Osteoblast (primary cell): ENCODE measurements around the gene RHBDL3. TPM values are rescaled to one million over a fixed set of nuclear protein-coding genes. Genes with fewer than 3 reads are reported as not detected.

Experiments used
- DNase-seq: peaks from one replicate; pipeline ENCODE4 v3.0.0; 2011; ENCODE audit warnings: low spot score, mixed read lengths; ENCODE audit not compliant: insufficient read length; ENCODE audit errors: missing footprints
- H2AFZ ChIP-seq: 2 replicates; pipeline ENCODE4 v1.6.0; 2011; ENCODE audit warnings: mild to moderate bottlenecking, low read length
- H3K27ac ChIP-seq: 2 replicates; pipeline ENCODE4 v1.5.1; 2011; ENCODE audit warnings: mild to moderate bottlenecking, low read depth, low read length, moderate library complexity
- H3K27me3 ChIP-seq: 2 replicates; pipeline ENCODE4 v1.6.0; 2012; ENCODE audit warnings: mild to moderate bottlenecking, control low read depth, inconsistent platforms, low read length, moderate library complexity; ENCODE audit not compliant: insufficient read depth
- H3K36me3 ChIP-seq: 2 replicates; pipeline ENCODE4 v1.5.1; 2011; ENCODE audit warnings: mild to moderate bottlenecking, low read length, control low read depth, moderate library complexity; ENCODE audit not compliant: insufficient read depth
- H3K4me1 ChIP-seq: 2 replicates; pipeline ENCODE4 v1.5.1; 2011; ENCODE audit warnings: mild to moderate bottlenecking, low read length, control low read depth, moderate library complexity; ENCODE audit not compliant: insufficient read depth
- H3K4me2 ChIP-seq: 2 replicates; pipeline ENCODE4 v1.6.0; 2011; ENCODE audit warnings: mild to moderate bottlenecking, low read length; ENCODE audit not compliant: insufficient read depth
- H3K4me3 ChIP-seq: fragments of 200-600 bp; sonication (generic); 3 replicates; pipeline ENCODE4 v1.5.1; 2012; ENCODE audit warnings: mild to moderate bottlenecking, low read length, inconsistent platforms; ENCODE audit not compliant: insufficient read depth
- H3K79me2 ChIP-seq: 2 replicates; pipeline ENCODE4 v1.6.0; 2012; ENCODE audit warnings: mild to moderate bottlenecking, low read length, control low read depth, inconsistent platforms; ENCODE audit not compliant: insufficient read depth
- H3K9me3 ChIP-seq: 2 replicates; pipeline ENCODE4 v1.5.1; 2011; ENCODE audit warnings: low read depth, low read length, control low read depth
- H4K20me1 ChIP-seq: 2 replicates; pipeline ENCODE4 v1.6.0; 2012; ENCODE audit warnings: mild to moderate bottlenecking, low read length, control low read depth; ENCODE audit not compliant: insufficient read depth
- CTCF ChIP-seq: IDR thresholded peaks from 2 replicates; pipeline ENCODE4 v1.5.1; 2011; ENCODE audit warnings: mild to moderate bottlenecking, low read depth, low read length, moderate library complexity; ENCODE audit errors: extremely low read depth
- total RNA-seq: library from RNA; depleted of rRNA; stranded (reverse); fragments of >200 nt; gene quantifications from 2 replicates; pipeline ENCODE4 v1.2.3, GENCODE V29; 2012

The RHBDL3 gene
- total RNA-seq, 1 donor, result under 0.01 TPM

- H2AFZ ChIP-seq, result no peak overlapping the region
- TF ChIP-seq CTCF, result no peak
- no peaks in the 10 kb centered on the region for H3K79me2 ChIP-seq
- DNase-seq, result peak; percentile 97
- peaks cover 12% of the 10 kb centered on the region for H3K4me1 ChIP-seq
- H3K27me3 ChIP-seq, result peaks cover 11% of the 10 kb centered on the region
- H4K20me1 ChIP-seq, result peaks cover 6% of the 10 kb centered on the region
- peak overlapping the region; percentile 18 for H3K4me2 ChIP-seq
- no peak overlapping the region for H3K4me3 ChIP-seq
- no peaks in the 10 kb centered on the region for H3K9me3 ChIP-seq
- H3K27ac ChIP-seq, result no peak overlapping the region
- no peaks in the 10 kb centered on the region for H3K36me3 ChIP-seq
These were observed 9.7 kb downstream of the RHBDL3 start for GRCh38 chr17:32275060-32276042.

- H3K9me3 ChIP-seq, result no peaks in the 10 kb centered on the region
- no peak overlapping the region for H3K27ac ChIP-seq
- H4K20me1 ChIP-seq, result peaks cover 6% of the 10 kb centered on the region
- DNase-seq, result peak; percentile 39
- H3K36me3 ChIP-seq, result no peaks in the 10 kb centered on the region
- TF ChIP-seq CTCF, result no peak
- H3K4me3 ChIP-seq, result no peak overlapping the region
- no peak overlapping the region for H2AFZ ChIP-seq
- peaks cover 11% of the 10 kb centered on the region for H3K27me3 ChIP-seq
- no peaks in the 10 kb centered on the region for H3K79me2 ChIP-seq
- H3K4me1 ChIP-seq, result peaks cover 12% of the 10 kb centered on the region
- no peak overlapping the region for H3K4me2 ChIP-seq
These were observed 10.6 kb downstream of the RHBDL3 start for GRCh38 chr17:32276171-32276601.

- Histone ChIP-seq H4K20me1 (peaks cover 6% of the 10 kb centered on the region), H3K27ac (no peak overlapping the region), H3K36me3 (no peaks in the 10 kb centered on the region), H3K9me3 (no peaks in the 10 kb centered on the region), H3K4me3 (no peak overlapping the region), H3K4me2 (no peak overlapping the region), H3K4me1 (peaks cover 12% of the 10 kb centered on the region), H2AFZ (no peak overlapping the region), H3K79me2 (no peaks in the 10 kb centered on the region), H3K27me3 (peaks cover 11% of the 10 kb centered on the region)
- peak; percentile 94 for DNase-seq
- no peak for TF ChIP-seq CTCF
These were observed 11.7 kb downstream of the RHBDL3 start for GRCh38 chr17:32277284-32277683.

GRCh38 chr17:32278815-32279214 is 13.2 kb downstream of the RHBDL3 start:
- H3K27ac ChIP-seq, result no peak overlapping the region
- H3K4me1 ChIP-seq, result peaks cover 14% of the 10 kb centered on the region
- no peak overlapping the region for H2AFZ ChIP-seq
- H3K9me3 ChIP-seq, result no peaks in the 10 kb centered on the region
- H4K20me1 ChIP-seq, result peaks cover 6% of the 10 kb centered on the region
- no peak for DNase-seq
- no peaks in the 10 kb centered on the region for H3K79me2 ChIP-seq
- no peaks in the 10 kb centered on the region for H3K36me3 ChIP-seq
- H3K27me3 ChIP-seq, result peaks cover 9% of the 10 kb centered on the region
- no peak overlapping the region for H3K4me2 ChIP-seq
- TF ChIP-seq CTCF, result no peak
- no peak overlapping the region for H3K4me3 ChIP-seq
